Body of pancreas (tissue), 4 donors: Measurements from ENCODE around the gene VWA5A.

Experiments used
- POLR2A ChIP-seq, 3 donors: fragments of 450-650 bp; IDR thresholded peaks; one replicate each; pipeline ENCODE4 v1.6.1; 2016; ENCODE audit warnings: antibody characterized with exemption in 3 of 3, mild to moderate bottlenecking in 2 of 3
- TF ChIP-seq, protein P1 (sequence below), 7 experiments: fragments of 450-650 bp in 4 of 7; fragments of 200-600 bp in 3 of 7; sonication (generic) in 3 of 7; IDR thresholded peaks; one replicate each; pipeline ENCODE4 v1.5.1; 2016 to 2019; ENCODE audit warnings: antibody characterized with exemption in 7 of 7

DNA sequence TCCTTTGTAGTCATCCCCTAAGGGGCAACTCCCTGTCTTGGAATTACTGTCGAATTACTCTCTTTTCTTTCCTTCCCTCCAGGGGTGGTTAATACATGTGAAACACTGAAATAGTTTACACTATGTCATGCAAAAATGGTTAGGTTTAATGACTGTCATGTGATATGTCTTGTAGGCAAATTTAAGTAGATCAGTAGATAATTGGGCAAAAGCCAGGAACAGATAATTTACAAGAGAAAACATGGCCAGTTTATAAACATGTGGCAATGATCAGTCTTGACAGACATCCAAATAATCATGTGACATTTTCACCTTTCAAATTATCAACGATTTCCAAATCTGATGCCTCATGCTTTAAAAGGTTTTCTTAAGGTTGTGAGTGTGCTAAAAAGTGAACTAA, 3.9 kb downstream of the VWA5A start:
- TF ChIP-seq, protein P1, sequence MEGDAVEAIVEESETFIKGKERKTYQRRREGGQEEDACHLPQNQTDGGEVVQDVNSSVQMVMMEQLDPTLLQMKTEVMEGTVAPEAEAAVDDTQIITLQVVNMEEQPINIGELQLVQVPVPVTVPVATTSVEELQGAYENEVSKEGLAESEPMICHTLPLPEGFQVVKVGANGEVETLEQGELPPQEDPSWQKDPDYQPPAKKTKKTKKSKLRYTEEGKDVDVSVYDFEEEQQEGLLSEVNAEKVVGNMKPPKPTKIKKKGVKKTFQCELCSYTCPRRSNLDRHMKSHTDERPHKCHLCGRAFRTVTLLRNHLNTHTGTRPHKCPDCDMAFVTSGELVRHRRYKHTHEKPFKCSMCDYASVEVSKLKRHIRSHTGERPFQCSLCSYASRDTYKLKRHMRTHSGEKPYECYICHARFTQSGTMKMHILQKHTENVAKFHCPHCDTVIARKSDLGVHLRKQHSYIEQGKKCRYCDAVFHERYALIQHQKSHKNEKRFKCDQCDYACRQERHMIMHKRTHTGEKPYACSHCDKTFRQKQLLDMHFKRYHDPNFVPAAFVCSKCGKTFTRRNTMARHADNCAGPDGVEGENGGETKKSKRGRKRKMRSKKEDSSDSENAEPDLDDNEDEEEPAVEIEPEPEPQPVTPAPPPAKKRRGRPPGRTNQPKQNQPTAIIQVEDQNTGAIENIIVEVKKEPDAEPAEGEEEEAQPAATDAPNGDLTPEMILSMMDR (IDR thresholded peaks at IDR 0.05), result no peak
- TF ChIP-seq POLR2A (IDR thresholded peaks at IDR 0.05), result no peak
